Effector memory CD4-positive, alpha-beta T cell (primary cell): ENCODE data around the gene DAGLA.

Experiments used
- DNase-seq, 3 donors: peaks; one replicate each; pipeline ENCODE4 v3.0.0-alpha.2; 2020
- H3K27ac ChIP-seq: 2 replicates; pipeline ENCODE4 v1.7.0; 2013; ENCODE audit warnings: mild to moderate bottlenecking, low read length, moderate library complexity; ENCODE audit not compliant: insufficient read depth, poor library complexity, severe bottlenecking
- H3K27me3 ChIP-seq: replicated peaks from 2 replicates; pipeline ENCODE4 v1.7.0; 2013; ENCODE audit warnings: mild to moderate bottlenecking, low read length; ENCODE audit not compliant: insufficient read depth, control insufficient read depth, poor library complexity, severe bottlenecking
- H3K36me3 ChIP-seq: 2 replicates; pipeline ENCODE4 v1.7.0; 2013; ENCODE audit warnings: mild to moderate bottlenecking, low read length, moderate library complexity; ENCODE audit not compliant: control insufficient read depth, insufficient read depth
- H3K4me1 ChIP-seq: 2 replicates; pipeline ENCODE4 v1.7.0; 2013; ENCODE audit warnings: low read length, mild to moderate bottlenecking; ENCODE audit not compliant: control insufficient read depth, insufficient read depth, poor library complexity, severe bottlenecking
- H3K4me3 ChIP-seq: 2 replicates; pipeline ENCODE4 v1.7.0; 2013; ENCODE audit warnings: low read length, low read depth, mild to moderate bottlenecking; ENCODE audit not compliant: insufficient read depth, poor library complexity, severe bottlenecking
- H3K9me3 ChIP-seq: 2 replicates; pipeline ENCODE4 v1.7.0; 2013; ENCODE audit warnings: mild to moderate bottlenecking, low read length, moderate library complexity; ENCODE audit not compliant: control insufficient read depth
- total RNA-seq, 3 donors: gene quantifications; one replicate each; lab custom pipeline; 2026; lab: John Stamatoyannopoulos, UW

The DAGLA gene, protein sequence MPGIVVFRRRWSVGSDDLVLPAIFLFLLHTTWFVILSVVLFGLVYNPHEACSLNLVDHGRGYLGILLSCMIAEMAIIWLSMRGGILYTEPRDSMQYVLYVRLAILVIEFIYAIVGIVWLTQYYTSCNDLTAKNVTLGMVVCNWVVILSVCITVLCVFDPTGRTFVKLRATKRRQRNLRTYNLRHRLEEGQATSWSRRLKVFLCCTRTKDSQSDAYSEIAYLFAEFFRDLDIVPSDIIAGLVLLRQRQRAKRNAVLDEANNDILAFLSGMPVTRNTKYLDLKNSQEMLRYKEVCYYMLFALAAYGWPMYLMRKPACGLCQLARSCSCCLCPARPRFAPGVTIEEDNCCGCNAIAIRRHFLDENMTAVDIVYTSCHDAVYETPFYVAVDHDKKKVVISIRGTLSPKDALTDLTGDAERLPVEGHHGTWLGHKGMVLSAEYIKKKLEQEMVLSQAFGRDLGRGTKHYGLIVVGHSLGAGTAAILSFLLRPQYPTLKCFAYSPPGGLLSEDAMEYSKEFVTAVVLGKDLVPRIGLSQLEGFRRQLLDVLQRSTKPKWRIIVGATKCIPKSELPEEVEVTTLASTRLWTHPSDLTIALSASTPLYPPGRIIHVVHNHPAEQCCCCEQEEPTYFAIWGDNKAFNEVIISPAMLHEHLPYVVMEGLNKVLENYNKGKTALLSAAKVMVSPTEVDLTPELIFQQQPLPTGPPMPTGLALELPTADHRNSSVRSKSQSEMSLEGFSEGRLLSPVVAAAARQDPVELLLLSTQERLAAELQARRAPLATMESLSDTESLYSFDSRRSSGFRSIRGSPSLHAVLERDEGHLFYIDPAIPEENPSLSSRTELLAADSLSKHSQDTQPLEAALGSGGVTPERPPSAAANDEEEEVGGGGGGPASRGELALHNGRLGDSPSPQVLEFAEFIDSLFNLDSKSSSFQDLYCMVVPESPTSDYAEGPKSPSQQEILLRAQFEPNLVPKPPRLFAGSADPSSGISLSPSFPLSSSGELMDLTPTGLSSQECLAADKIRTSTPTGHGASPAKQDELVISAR
- total RNA-seq: 2.1 to 4.8 (median 2.8) reads per million in 3 donors

GRCh38 chr11:61679893-61680621 is at the start of gene DAGLA:
DAGLA (plus strand) TSS chr11:61680391; CDS start chr11:61720156, 39,765 bp downstream.
- H3K27ac ChIP-seq: no peak within 1 kb of the TSS
- H3K9me3 ChIP-seq: no peaks in the 10 kb centered on the region
- no peaks in the 10 kb centered on the region for H3K27me3 ChIP-seq

GRCh38 chr11:61632096-61632495 is 48.1 kb upstream of the DAGLA start:
- no peak overlapping the region for H3K27ac ChIP-seq
- H3K36me3 ChIP-seq: no peaks in the 10 kb centered on the region
- no peaks in the 10 kb centered on the region for H3K9me3 ChIP-seq
- H3K4me1 ChIP-seq: no peaks in the 10 kb centered on the region
- H3K4me3 ChIP-seq: no peak overlapping the region
- DNase-seq: no peak
- no peaks in the 10 kb centered on the region for H3K27me3 ChIP-seq

More at GRCh38 chr11:61679893-61680621, at the start of gene DAGLA:
- Histone ChIP-seq H3K4me1 (peaks cover 20% of the 10 kb centered on the region), H3K36me3 (no peaks in the 10 kb centered on the region), H3K4me3 (peak within 1 kb of the TSS; percentile 35)
- peak; percentile 62 to 74 (median 70) for DNase-seq

DNA sequence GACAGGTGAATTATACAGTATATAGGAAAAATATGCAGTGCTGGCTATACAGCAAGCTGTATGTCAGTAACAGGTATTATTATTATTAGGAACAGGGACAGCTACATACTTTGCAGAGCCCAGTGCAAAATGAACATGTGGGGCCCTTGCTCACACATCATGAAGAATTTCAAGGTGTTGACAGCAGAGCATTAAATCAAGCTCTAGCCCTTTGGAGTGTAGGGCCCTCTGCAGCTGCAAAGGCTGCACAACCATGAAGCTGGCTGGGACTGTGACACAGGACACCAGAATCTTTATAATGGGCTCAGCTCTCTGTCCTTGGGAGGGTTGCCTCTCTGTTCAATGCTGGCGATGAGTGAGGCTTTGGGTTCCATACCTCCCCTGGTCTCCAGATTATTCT is 44.9 kb upstream of the DAGLA start:
- DNase-seq: no peak
- Histone ChIP-seq H3K4me3 (no peak overlapping the region), H3K36me3 (no peaks in the 10 kb centered on the region)

GRCh38 chr11:61635787-61636186 is 44.4 kb upstream of the DAGLA start:
- no peaks in the 10 kb centered on the region for H3K36me3 ChIP-seq
- no peaks in the 10 kb centered on the region for H3K9me3 ChIP-seq
- no peak overlapping the region for H3K27ac ChIP-seq
- H3K4me3 ChIP-seq: no peak overlapping the region
- DNase-seq: no peak
- H3K27me3 ChIP-seq: no peaks in the 10 kb centered on the region
- no peaks in the 10 kb centered on the region for H3K4me1 ChIP-seq

More for the DNA sequence above, 44.9 kb upstream of the DAGLA start:
- Histone ChIP-seq H3K9me3 (no peaks in the 10 kb centered on the region), H3K4me1 (no peaks in the 10 kb centered on the region), H3K27ac (no peak overlapping the region), H3K27me3 (no peaks in the 10 kb centered on the region)

DNA sequence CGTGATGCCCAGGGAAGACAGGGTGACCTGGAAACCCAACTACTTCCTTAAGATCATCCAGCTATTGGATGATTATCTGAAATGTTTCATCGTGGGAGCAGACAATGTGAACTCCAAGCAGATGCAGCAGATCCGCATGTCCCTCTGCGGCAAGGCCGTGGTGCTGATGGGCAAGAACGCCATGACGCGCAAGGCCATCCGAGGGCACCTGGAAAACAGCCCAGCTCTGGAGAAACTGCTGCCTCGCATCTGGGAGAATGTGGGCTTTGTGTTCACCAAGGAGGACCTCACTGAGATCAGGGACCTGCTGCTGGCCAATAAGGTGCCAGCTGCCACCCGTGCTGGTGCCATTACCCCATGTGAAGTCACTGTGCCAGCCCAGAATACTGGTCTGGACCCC is 43.5 kb upstream of the DAGLA start:
- Histone ChIP-seq H3K4me3 (no peak overlapping the region), H3K27me3 (no peaks in the 10 kb centered on the region), H3K36me3 (no peaks in the 10 kb centered on the region), H3K27ac (no peak overlapping the region), H3K9me3 (no peaks in the 10 kb centered on the region), H3K4me1 (no peaks in the 10 kb centered on the region)
- DNase-seq: no peak

- Histone ChIP-seq H3K36me3 (no peaks in the 10 kb centered on the region), H3K27ac (no peak overlapping the region), H3K27me3 (no peaks in the 10 kb centered on the region), H3K4me3 (no peak overlapping the region), H3K9me3 (no peaks in the 10 kb centered on the region), H3K4me1 (no peaks in the 10 kb centered on the region)
- no peak for DNase-seq
Measured at GRCh38 chr11:61637277-61637676, 42.9 kb upstream of the DAGLA start.

GRCh38 chr11:61639816-61640443 is 40.3 kb upstream of the DAGLA start:
- Histone ChIP-seq H3K4me3 (no peak overlapping the region), H3K27ac (no peak overlapping the region), H3K27me3 (no peaks in the 10 kb centered on the region), H3K36me3 (no peaks in the 10 kb centered on the region), H3K9me3 (no peaks in the 10 kb centered on the region), H3K4me1 (no peaks in the 10 kb centered on the region)
- DNase-seq: no peak

GRCh38 chr11:61642162-61642561 is 38.0 kb upstream of the DAGLA start:
- no peak for DNase-seq
- H3K27me3 ChIP-seq: no peaks in the 10 kb centered on the region
- no peaks in the 10 kb centered on the region for H3K4me1 ChIP-seq
- H3K9me3 ChIP-seq: no peaks in the 10 kb centered on the region
- no peaks in the 10 kb centered on the region for H3K36me3 ChIP-seq
- no peak overlapping the region for H3K4me3 ChIP-seq
- no peak overlapping the region for H3K27ac ChIP-seq

- Histone ChIP-seq H3K4me3 (no peak overlapping the region), H3K27ac (no peak overlapping the region)
Measured at GRCh38 chr11:61645179-61645868, 34.9 kb upstream of the DAGLA start.

More at GRCh38 chr11:61645179-61645868, 34.9 kb upstream of the DAGLA start:
- no peak for DNase-seq
- no peaks in the 10 kb centered on the region for H3K4me1 ChIP-seq
- no peaks in the 10 kb centered on the region for H3K36me3 ChIP-seq
- H3K9me3 ChIP-seq: no peaks in the 10 kb centered on the region
- no peaks in the 10 kb centered on the region for H3K27me3 ChIP-seq
